Measurements from ENCODE around the gene TNRC6C.
A peak's percentile ranks its signal among the peaks of the same experiment; 100 is the strongest.

The TNRC6C gene

GRCh38 chr17:78013683-78014467 lies 55.4 kb downstream of the TNRC6C start:
- DNase-seq (ENCODE audit: low spot score), result peak; percentile 91

- DNase-seq (ENCODE audit: low spot score), result peak; percentile 47
Observed at GRCh38 chr17:78014646-78015045, 56.1 kb downstream of the TNRC6C start.

- no peak for DNase-seq (ENCODE audit: low spot score)
Observed at GRCh38 chr17:78016852-78017251, 58.3 kb downstream of the TNRC6C start.

- DNase-seq (ENCODE audit: low spot score), result peak; percentile 71
Observed at GRCh38 chr17:78019367-78019975, 61.0 kb downstream of the TNRC6C start.

GRCh38 chr17:78019976-78020716 lies 61.6 kb downstream of the TNRC6C start:
- no peak for DNase-seq (ENCODE audit: low spot score)

- no peak for DNase-seq (ENCODE audit: low spot score)
Observed at GRCh38 chr17:78020717-78021108, 62.2 kb downstream of the TNRC6C start.

GRCh38 chr17:78022425-78022824 lies 63.9 kb downstream of the TNRC6C start:
- DNase-seq (ENCODE audit: low spot score), result no peak

GRCh38 chr17:78023042-78023441 lies 64.5 kb downstream of the TNRC6C start:
- peak; percentile 45 for DNase-seq (ENCODE audit: low spot score)

- no peak for DNase-seq (ENCODE audit: low spot score)
Observed at GRCh38 chr17:78026381-78026780, 67.9 kb downstream of the TNRC6C start.

GRCh38 chr17:78027121-78027520 lies 68.6 kb downstream of the TNRC6C start:
- DNase-seq (ENCODE audit: low spot score), result no peak

- no peak for DNase-seq (ENCODE audit: low spot score)
Observed at GRCh38 chr17:78029697-78030096, 71.2 kb downstream of the TNRC6C start.

GRCh38 chr17:78031435-78031834 lies 72.9 kb downstream of the TNRC6C start:
- DNase-seq (ENCODE audit: low spot score), result peak; percentile 42

- no peak for DNase-seq (ENCODE audit: low spot score)
Observed at GRCh38 chr17:78032166-78032565, 73.7 kb downstream of the TNRC6C start.

- no peak for DNase-seq (ENCODE audit: low spot score)
Observed at GRCh38 chr17:78034429-78035091, 76.1 kb downstream of the TNRC6C start.

- no peak for DNase-seq (ENCODE audit: low spot score)
Observed at GRCh38 chr17:78037280-78037679, 78.8 kb downstream of the TNRC6C start.

- no peak for DNase-seq (ENCODE audit: low spot score)
Observed at GRCh38 chr17:78038748-78039288, 80.3 kb downstream of the TNRC6C start.

- DNase-seq (ENCODE audit: low spot score), result no peak
Observed at GRCh38 chr17:78039581-78039980, 81.1 kb downstream of the TNRC6C start.

- peak; percentile 81 for DNase-seq (ENCODE audit: low spot score)
Observed at GRCh38 chr17:78040440-78041385, 82.2 kb downstream of the TNRC6C start.

- no peak for DNase-seq (ENCODE audit: low spot score)
Observed at GRCh38 chr17:78041386-78042179, 83.1 kb downstream of the TNRC6C start.

- no peak for DNase-seq (ENCODE audit: low spot score)
Observed at GRCh38 chr17:78042542-78042941, 84.0 kb downstream of the TNRC6C start.

Measured in cerebellar cortex (tissue), 1 donor.